Stomach smooth muscle (tissue), 2 donors: ENCODE results near the gene UBE3B.

Experiments used
- H3K27ac ChIP-seq: one replicate; pipeline ENCODE4 v1.7.0; 2013; ENCODE audit warnings: mild to moderate bottlenecking, low read length, inconsistent platforms
- H3K27me3 ChIP-seq, 2 donors: one replicate each; pipeline ENCODE4 v1.7.0; 2013; ENCODE audit warnings: low read length in 2 of 2; ENCODE audit not compliant: insufficient read depth in 2 of 2, control insufficient read depth in 1 of 2
- H3K36me3 ChIP-seq, 2 donors: one replicate each; pipeline ENCODE4 v1.7.0; 2013; ENCODE audit warnings: low read length in 2 of 2; ENCODE audit not compliant: control insufficient read depth in 2 of 2, insufficient read depth in 2 of 2
- H3K4me1 ChIP-seq: one replicate; pipeline ENCODE4 v1.7.0; 2013; ENCODE audit warnings: low read length; ENCODE audit not compliant: control insufficient read depth, insufficient read depth
- H3K4me3 ChIP-seq, 2 donors: one replicate each; pipeline ENCODE4 v1.7.0; 2013; ENCODE audit warnings: low read length in 2 of 2
- H3K9ac ChIP-seq, 2 donors: one replicate each; pipeline ENCODE4 v1.7.0; 2013; ENCODE audit warnings: low read length in 2 of 2, mild to moderate bottlenecking in 1 of 2
- H3K9me3 ChIP-seq, 2 donors: one replicate each; pipeline ENCODE4 v1.7.0; 2013; ENCODE audit warnings: low read length in 2 of 2; ENCODE audit not compliant: control insufficient read depth in 2 of 2
- donor health status: healthy.
- donor health status: Pancreatic carcinoma.

UBE3B gene

GRCh38 chr12:109527489-109528123 is 50.2 kb downstream of the UBE3B start:
- H3K27me3 ChIP-seq: no peaks in the 10 kb centered on the region
- H3K36me3 ChIP-seq: peaks cover 52 to 75% of the 10 kb centered on the region in 2 donors
- H3K27ac ChIP-seq: no peak overlapping the region
- no peak overlapping the region for H3K4me3 ChIP-seq
- no peak overlapping the region for H3K9ac ChIP-seq
- H3K9me3 ChIP-seq: no peaks in the 10 kb centered on the region
- H3K4me1 ChIP-seq: peaks cover 4% of the 10 kb centered on the region

DNA sequence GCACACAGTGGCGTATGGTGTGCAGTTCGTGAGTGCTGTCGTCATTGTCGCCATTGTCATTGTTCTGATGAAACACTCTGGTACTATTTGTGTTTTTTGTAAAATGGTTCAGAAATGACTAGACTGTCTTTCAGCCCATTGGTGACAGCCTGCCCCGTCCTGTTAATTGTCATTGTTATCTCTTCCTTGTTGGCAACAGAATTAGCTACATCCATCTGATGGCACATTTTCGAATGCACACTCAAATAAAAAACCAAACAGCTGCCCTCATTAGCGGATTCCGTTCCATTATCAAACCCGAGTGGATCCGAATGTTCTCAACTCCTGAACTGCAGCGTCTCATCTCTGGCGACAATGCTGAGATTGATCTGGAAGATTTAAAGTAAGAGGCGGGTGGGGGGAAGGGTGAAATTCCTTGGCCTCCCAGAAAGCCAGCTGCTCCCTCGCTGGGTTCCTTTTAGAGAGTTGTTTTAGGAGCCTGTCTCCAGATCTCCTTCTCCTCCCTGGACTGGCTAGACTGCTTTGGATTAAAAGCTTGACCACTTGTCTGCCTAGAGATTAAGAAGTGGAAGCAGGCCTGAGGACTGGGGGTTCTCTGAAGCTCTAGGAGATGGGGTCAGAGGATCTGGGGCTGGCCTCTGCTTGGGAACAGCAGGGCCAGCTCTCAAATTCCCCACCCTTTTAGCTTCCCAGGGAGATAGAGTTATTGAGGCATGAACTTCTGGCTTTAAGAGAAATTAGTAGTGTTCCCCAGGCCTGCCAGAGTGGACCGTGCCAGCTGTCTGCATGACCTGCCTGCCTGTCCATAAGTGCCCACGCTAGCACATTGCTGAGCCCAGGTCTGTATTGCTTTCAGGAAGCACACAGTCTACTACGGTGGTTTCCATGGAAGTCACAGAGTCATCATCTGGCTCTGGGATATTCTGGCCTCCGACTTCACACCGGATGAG is 52.5 kb downstream of the UBE3B start:
- H3K9ac ChIP-seq: no peak overlapping the region
- no peaks in the 10 kb centered on the region for H3K27me3 ChIP-seq
- no peaks in the 10 kb centered on the region for H3K4me1 ChIP-seq
- H3K9me3 ChIP-seq: no peaks in the 10 kb centered on the region
- no peak overlapping the region for H3K27ac ChIP-seq
- H3K4me3 ChIP-seq: no peak overlapping the region
- H3K36me3 ChIP-seq: peaks cover 56 to 72% of the 10 kb centered on the region in 2 donors

DNA sequence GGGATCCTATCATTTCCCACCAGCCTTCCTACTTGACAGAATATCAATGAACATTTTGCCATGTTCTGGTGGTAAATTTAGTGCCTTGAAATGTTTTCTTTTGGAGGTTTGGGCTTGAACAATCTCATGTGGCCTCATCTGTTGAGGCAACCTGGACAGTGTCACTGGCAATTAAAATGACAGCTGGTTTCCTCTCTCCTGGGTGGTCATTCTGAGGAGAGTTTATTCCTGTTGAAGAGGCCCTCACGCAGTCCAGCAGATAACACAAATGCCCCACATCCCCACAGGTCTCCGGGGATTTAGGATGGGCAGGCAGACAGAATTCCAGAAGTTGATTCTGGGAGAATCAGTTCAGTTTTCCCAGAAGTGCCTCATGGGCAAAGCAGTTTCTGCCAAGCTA is 54.0 kb downstream of the UBE3B start:
- Histone ChIP-seq H3K4me3 (no peak overlapping the region), H3K9ac (no peak overlapping the region), H3K4me1 (no peaks in the 10 kb centered on the region), H3K27me3 (no peaks in the 10 kb centered on the region), H3K27ac (no peak overlapping the region), H3K36me3 (peaks cover 55 to 72% of the 10 kb centered on the region in 2 donors), H3K9me3 (no peaks in the 10 kb centered on the region)

GRCh38 chr12:109532721-109533486 is 55.5 kb downstream of the UBE3B start:
- no peak overlapping the region for H3K27ac ChIP-seq
- H3K9me3 ChIP-seq: no peaks in the 10 kb centered on the region
- no peak overlapping the region for H3K9ac ChIP-seq
- H3K4me3 ChIP-seq: no peak overlapping the region
- H3K4me1 ChIP-seq: no peaks in the 10 kb centered on the region
- no peaks in the 10 kb centered on the region for H3K27me3 ChIP-seq
- H3K36me3 ChIP-seq: peaks cover 44 to 66% of the 10 kb centered on the region in 2 donors

GRCh38 chr12:109533487-109533740 is 56.0 kb downstream of the UBE3B start:
- Histone ChIP-seq H3K9ac (no peak overlapping the region), H3K9me3 (no peaks in the 10 kb centered on the region), H3K27ac (no peak overlapping the region), H3K36me3 (peaks cover 39 to 67% of the 10 kb centered on the region in 2 donors), H3K4me1 (no peaks in the 10 kb centered on the region), H3K27me3 (no peaks in the 10 kb centered on the region), H3K4me3 (no peak overlapping the region)

DNA sequence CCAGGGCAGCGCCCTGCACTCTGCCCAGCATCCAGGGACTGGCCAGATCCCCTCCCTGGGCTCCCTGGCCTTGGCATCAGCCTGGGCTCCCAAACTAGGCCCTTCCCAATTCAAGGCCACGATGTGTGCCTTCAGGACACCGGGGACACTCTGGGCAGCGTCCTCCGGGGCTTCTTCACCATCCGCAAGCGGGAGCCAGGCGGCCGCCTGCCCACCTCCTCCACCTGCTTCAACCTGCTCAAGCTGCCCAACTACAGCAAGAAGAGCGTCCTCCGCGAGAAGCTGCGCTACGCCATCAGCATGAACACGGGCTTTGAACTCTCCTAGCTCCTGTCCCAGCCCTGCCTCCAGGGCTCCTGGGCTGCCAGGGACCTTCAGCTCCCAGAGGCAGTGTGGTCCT is 57.0 kb downstream of the UBE3B start:
- Histone ChIP-seq H3K36me3 (peaks cover 38 to 64% of the 10 kb centered on the region in 2 donors), H3K27ac (no peak overlapping the region), H3K9me3 (no peaks in the 10 kb centered on the region), H3K9ac (no peak overlapping the region), H3K4me1 (no peaks in the 10 kb centered on the region), H3K4me3 (no peak overlapping the region), H3K27me3 (no peaks in the 10 kb centered on the region)

DNA sequence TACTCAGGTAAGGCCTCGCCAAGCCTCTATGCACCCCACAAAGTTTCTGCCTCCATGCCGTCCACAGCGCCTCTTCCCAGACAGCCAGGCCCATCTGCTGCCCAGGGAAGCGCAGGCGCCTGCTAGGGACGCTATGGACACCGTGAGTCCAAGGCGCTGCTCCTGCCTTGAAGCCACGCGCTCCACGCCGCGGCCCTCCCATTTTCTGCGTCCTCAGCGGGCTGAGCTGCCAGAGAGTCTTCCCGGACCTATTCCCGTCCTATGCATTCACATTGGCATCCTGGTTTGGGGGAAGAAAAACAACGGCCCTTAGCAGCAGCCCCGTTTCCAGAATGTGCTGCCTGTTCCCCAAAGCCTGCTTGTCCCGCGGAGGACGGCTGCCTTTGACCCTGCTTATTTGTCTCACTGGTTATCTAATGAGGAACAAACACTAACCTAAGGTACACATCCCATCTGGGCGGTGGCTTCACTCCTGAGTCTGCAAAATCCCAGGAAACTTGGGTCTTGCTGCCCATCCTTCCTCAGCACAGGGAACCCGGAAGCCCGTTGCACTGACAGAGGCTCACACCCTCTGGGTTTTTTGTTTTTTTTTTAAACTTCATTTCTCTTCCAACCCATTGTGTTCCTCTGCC is 57.9 kb downstream of the UBE3B start:
- H3K4me3 ChIP-seq: no peak overlapping the region
- H3K27me3 ChIP-seq: no peaks in the 10 kb centered on the region
- H3K36me3 ChIP-seq: peaks cover 34 to 56% of the 10 kb centered on the region in 2 donors
- no peak overlapping the region for H3K27ac ChIP-seq
- no peaks in the 10 kb centered on the region for H3K9me3 ChIP-seq
- H3K9ac ChIP-seq: no peak overlapping the region
- H3K4me1 ChIP-seq: no peaks in the 10 kb centered on the region

DNA sequence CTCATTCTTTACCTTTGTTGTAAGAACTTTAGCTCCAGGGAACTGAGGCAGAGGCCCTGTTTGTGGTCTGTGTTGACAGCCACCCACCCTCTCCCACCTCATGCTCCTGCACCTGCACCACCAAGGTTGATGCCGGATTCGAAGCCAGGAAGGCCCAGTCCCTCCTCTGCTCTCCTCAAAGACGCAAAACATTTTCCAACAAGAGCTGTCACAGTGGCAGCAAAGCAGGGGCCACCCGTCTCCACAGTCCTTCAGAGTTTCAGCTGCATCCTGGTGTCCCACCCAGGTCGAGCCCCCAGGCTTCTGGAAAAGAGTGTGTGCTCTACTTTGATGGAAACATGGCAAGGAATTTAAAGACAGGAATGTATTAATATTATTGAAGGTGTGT is 58.4 kb downstream of the UBE3B start:
- Histone ChIP-seq H3K9me3 (no peaks in the 10 kb centered on the region), H3K9ac (no peak overlapping the region), H3K4me3 (no peak overlapping the region), H3K36me3 (peaks cover 29 to 51% of the 10 kb centered on the region in 2 donors), H3K27ac (no peak overlapping the region), H3K27me3 (no peaks in the 10 kb centered on the region), H3K4me1 (no peaks in the 10 kb centered on the region)

DNA sequence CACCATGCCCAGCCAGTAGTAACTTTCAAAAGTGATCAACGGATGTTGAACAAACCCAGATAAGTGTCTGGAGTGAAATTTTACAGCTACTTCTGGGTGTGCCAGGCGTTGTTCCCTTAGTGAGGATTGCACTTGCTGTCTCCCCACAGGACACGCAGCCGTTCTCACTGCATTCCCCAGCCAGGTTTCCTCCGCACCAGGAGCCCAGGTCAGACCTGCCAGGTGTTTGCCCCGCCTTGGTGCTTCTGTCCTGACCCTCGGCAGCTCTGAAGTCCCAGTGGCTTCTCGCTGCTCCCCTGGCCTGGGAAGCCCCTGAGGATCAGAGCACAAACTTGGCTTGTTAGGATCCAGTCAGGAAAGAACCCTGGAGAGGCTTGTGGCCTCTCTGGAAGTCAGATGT is 59.7 kb downstream of the UBE3B start:
- peaks cover 23 to 42% of the 10 kb centered on the region in 2 donors for H3K36me3 ChIP-seq
- no peaks in the 10 kb centered on the region for H3K9me3 ChIP-seq
- H3K9ac ChIP-seq: no peak overlapping the region
- no peaks in the 10 kb centered on the region for H3K4me1 ChIP-seq
- H3K27me3 ChIP-seq: no peaks in the 10 kb centered on the region
- H3K4me3 ChIP-seq: no peak overlapping the region
- no peak overlapping the region for H3K27ac ChIP-seq

- Histone ChIP-seq H3K36me3 (peaks cover 18 to 33% of the 10 kb centered on the region in 2 donors), H3K27ac (no peak overlapping the region), H3K9ac (no peak overlapping the region), H3K4me3 (no peak overlapping the region), H3K9me3 (no peaks in the 10 kb centered on the region), H3K27me3 (no peaks in the 10 kb centered on the region), H3K4me1 (no peaks in the 10 kb centered on the region)
These were observed 60.9 kb downstream of the UBE3B start for GRCh38 chr12:109538191-109538863.
